ENCODE data around the gene RFX1. TPM values are rescaled to one million over a fixed set of nuclear protein-coding genes. Genes with fewer than 3 reads are reported as not detected.

RFX1 gene
- total and polyA plus RNA-seq, 9 of the 15 experiments (the other 6 are each of a cell fraction or from before 2014, with no cell fraction given), result 0.14 to 19.3 (median 1.2) TPM

DNA sequence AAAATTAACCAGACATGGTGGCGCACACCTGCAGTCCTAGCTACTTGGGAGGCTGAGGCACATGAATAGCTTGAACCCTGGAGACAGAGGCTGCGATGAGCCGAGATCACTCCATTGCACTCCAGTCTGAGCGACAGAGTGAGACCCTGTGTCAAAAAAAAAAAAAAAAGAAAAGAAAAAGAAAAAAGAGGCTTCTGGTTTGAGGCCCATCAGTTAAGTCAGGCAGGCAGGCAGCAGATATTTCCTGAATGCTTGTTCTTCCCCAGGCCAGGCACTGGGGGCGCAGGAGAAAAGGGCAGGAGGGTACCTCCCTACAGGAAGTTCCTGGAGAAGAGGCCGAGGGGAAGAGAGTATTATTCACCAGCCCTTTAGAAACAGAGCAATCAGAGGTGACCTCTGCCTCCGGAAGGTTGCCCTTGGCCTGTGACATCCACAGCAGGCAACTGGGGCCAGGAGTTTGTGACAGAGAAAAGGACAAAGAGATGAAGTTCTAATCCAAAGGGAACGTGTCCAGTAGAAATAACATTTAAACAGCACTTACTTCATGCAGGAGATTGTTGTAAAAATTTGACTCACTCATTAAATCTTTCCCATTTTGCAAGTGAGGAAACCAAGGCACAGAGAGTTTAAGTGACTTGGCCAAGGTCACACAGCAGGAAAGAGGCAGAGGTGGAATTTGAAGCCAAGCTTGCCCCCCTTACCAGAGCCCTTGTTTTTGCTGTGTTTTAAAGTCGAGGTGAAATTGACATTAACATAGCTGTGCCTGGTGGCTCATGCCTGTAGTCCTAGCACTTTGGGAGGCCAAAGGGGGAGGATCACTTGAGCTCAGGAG is 17.5 kb upstream of the RFX1 start (continued):
- TF ChIP-seq ZNF778 (CRISPR knock-in tag; IDR thresholded peaks at IDR 0.05) (no peak), DDX20 (tag; IDR thresholded peaks at IDR 0.05; ENCODE audit: low read depth) (no peak), BCOR (IDR thresholded peaks at IDR 0.05) (peak; percentile 96), SOX6 (IDR thresholded peaks at IDR 0.05) (no peak), TBP (optimal IDR thresholded peaks at IDR 0.05; ENCODE audit: low read depth, low read length) (peak; percentile 16), JUNB (CRISPR knock-in tag; conservative IDR thresholded peaks at IDR 0.05) (no peak), MEF2D (tag; conservative IDR thresholded peaks at IDR 0.05; ENCODE audit: low read depth) (no peak), BHLHE40 (IDR thresholded peaks at IDR 0.05; ENCODE audit: low read length) (0 out of 2 replicates have a peak, but pooled peaks have one; percentile 17), MED1 (CRISPR knock-in tag; IDR thresholded peaks at IDR 0.05; ENCODE audit: borderline replicate concordance) (no peak), FOXP1 (CRISPR knock-in tag; IDR thresholded peaks at IDR 0.05) (no peak), CREM (IDR thresholded peaks at IDR 0.05; ENCODE audit: low read depth) (no peak), ZNF347 (CRISPR knock-in tag; IDR thresholded peaks at IDR 0.05; ENCODE audit: low read depth) (no peak), CEBPB (tag; IDR thresholded peaks at IDR 0.05) (no peak), LCOR (CRISPR knock-in tag; IDR thresholded peaks at IDR 0.05) (no peak), ZKSCAN3 (CRISPR knock-in tag; IDR thresholded peaks at IDR 0.05) (no peak), FOXM1 (IDR thresholded peaks at IDR 0.05; ENCODE audit: low read depth) (0 out of 2 replicates have a peak, but pooled peaks have one; percentile 16), FOXM1 (CRISPR knock-in tag; IDR thresholded peaks at IDR 0.05; ENCODE audit: low read depth) (no peak), MYC (IDR thresholded peaks at IDR 0.05; ENCODE audit: low read depth, low read length) (peak; percentile 50; the same call in 1 of the 2 replicates), MYC (CRISPR knock-in tag; IDR thresholded peaks at IDR 0.05; ENCODE audit: borderline replicate concordance, low read depth) (no peak), ZNF551 (CRISPR knock-in tag; IDR thresholded peaks at IDR 0.05) (no peak), STAT5B (CRISPR knock-in tag; IDR thresholded peaks at IDR 0.05) (no peak), EP300 (IDR thresholded peaks at IDR 0.05; ENCODE audit: low read length) (peak; percentile 35; the same call in 1 of the 2 replicates)
- TF ChIP-seq, protein P1, sequence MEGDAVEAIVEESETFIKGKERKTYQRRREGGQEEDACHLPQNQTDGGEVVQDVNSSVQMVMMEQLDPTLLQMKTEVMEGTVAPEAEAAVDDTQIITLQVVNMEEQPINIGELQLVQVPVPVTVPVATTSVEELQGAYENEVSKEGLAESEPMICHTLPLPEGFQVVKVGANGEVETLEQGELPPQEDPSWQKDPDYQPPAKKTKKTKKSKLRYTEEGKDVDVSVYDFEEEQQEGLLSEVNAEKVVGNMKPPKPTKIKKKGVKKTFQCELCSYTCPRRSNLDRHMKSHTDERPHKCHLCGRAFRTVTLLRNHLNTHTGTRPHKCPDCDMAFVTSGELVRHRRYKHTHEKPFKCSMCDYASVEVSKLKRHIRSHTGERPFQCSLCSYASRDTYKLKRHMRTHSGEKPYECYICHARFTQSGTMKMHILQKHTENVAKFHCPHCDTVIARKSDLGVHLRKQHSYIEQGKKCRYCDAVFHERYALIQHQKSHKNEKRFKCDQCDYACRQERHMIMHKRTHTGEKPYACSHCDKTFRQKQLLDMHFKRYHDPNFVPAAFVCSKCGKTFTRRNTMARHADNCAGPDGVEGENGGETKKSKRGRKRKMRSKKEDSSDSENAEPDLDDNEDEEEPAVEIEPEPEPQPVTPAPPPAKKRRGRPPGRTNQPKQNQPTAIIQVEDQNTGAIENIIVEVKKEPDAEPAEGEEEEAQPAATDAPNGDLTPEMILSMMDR (IDR thresholded peaks at IDR 0.05 in 2 of 3, conservative IDR thresholded peaks at IDR 0.05 in 1 of 3; ENCODE audit: insufficient read depth in 2 of 3, low read depth in 1 of 3, low read length in 3 of 3), result peak; percentile 76 to 81 (median 78)
- TF ChIP-seq, protein P2, sequence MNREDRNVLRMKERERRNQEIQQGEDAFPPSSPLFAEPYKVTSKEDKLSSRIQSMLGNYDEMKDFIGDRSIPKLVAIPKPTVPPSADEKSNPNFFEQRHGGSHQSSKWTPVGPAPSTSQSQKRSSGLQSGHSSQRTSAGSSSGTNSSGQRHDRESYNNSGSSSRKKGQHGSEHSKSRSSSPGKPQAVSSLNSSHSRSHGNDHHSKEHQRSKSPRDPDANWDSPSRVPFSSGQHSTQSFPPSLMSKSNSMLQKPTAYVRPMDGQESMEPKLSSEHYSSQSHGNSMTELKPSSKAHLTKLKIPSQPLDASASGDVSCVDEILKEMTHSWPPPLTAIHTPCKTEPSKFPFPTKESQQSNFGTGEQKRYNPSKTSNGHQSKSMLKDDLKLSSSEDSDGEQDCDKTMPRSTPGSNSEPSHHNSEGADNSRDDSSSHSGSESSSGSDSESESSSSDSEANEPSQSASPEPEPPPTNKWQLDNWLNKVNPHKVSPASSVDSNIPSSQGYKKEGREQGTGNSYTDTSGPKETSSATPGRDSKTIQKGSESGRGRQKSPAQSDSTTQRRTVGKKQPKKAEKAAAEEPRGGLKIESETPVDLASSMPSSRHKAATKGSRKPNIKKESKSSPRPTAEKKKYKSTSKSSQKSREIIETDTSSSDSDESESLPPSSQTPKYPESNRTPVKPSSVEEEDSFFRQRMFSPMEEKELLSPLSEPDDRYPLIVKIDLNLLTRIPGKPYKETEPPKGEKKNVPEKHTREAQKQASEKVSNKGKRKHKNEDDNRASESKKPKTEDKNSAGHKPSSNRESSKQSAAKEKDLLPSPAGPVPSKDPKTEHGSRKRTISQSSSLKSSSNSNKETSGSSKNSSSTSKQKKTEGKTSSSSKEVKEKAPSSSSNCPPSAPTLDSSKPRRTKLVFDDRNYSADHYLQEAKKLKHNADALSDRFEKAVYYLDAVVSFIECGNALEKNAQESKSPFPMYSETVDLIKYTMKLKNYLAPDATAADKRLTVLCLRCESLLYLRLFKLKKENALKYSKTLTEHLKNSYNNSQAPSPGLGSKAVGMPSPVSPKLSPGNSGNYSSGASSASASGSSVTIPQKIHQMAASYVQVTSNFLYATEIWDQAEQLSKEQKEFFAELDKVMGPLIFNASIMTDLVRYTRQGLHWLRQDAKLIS (CRISPR knock-in tag; IDR thresholded peaks at IDR 0.05), result no peak
